H1 (cell line): ENCODE results near the gene MSI2. TPM values are rescaled to one million over a fixed set of nuclear protein-coding genes. Genes with fewer than 3 reads are reported as not detected.
A peak's percentile ranks its signal among the peaks of the same experiment; 100 is the strongest.

Experiments
- CTCF ChIA-PET: fragments of 300-600 bp; sonication (Branson Sonifier 250); formaldehyde crosslinking; loops from one replicate; lab custom pipeline; 2021; ENCODE audit not compliant: partially characterized antibody; lab: Charles Lee
- POLR2A ChIA-PET: fragments of 300-600 bp; sonication (Branson Sonifier 250); formaldehyde crosslinking; loops from one replicate; lab custom pipeline; 2021; ENCODE audit warnings: inconsistent platforms; ENCODE audit not compliant: partially characterized antibody; lab: Charles Lee
- DNase-seq, 2 experiments: peaks; one replicate each; pipeline versions ENCODE4 v3.0.0 to v3.0.0-alpha.2; 2010 to 2022; ENCODE audit warnings: low spot score in 2 of 2, low read depth in 1 of 2, mixed read lengths in 1 of 2
- FAIRE-seq: peaks from 2 replicates; lab custom pipeline; 2011; peaks lifted over from hg19 to GRCh38; lab: Jason Lieb, UNC
- H2AFZ ChIP-seq: 2 replicates; pipeline ENCODE4 v1.8.1; 2012; ENCODE audit warnings: low read length, inconsistent platforms
- H2AK5ac ChIP-seq: 2 replicates; pipeline ENCODE4 v1.6.1; 2013; ENCODE audit warnings: low read depth, low read length
- H2BK120ac ChIP-seq: replicated peaks from 2 replicates; pipeline ENCODE3; 2013; ENCODE audit warnings: low read depth, low read length, inconsistent platforms
- H2BK12ac ChIP-seq: 2 replicates; pipeline ENCODE4 v1.6.1; 2013; ENCODE audit warnings: low read depth, low read length
- H2BK15ac ChIP-seq: 2 replicates; pipeline ENCODE4 v1.6.1; 2013; ENCODE audit warnings: low read length
- H2BK20ac ChIP-seq: 2 replicates; pipeline ENCODE4 v1.6.1; 2013; ENCODE audit warnings: low read length
- H2BK5ac ChIP-seq: 2 replicates; pipeline ENCODE4 v1.6.1; 2013; ENCODE audit warnings: low read depth, low read length
- H3K14ac ChIP-seq: 2 replicates; pipeline ENCODE4 v1.6.1; 2013; ENCODE audit warnings: inconsistent platforms; ENCODE audit not compliant: insufficient read length
- H3K18ac ChIP-seq: 2 replicates; pipeline ENCODE4 v1.6.1; 2013; ENCODE audit warnings: low read length; ENCODE audit errors: extremely low read depth
- H3K23ac ChIP-seq: 2 replicates; pipeline ENCODE4 v1.6.1; 2013; ENCODE audit warnings: inconsistent platforms; ENCODE audit not compliant: insufficient read length
- H3K23me2 ChIP-seq: 2 replicates; pipeline ENCODE4 v1.6.1; 2013; ENCODE audit warnings: low read depth, low read length
- H3K27ac ChIP-seq: 2 replicates; pipeline ENCODE4 v1.6.1; 2011; ENCODE audit warnings: low read depth, low read length, inconsistent platforms
- H3K27me3 ChIP-seq, 4 experiments: replicated peaks in 1 of 4; 1 replicate in 1 of 4; 2 replicates in 3 of 4; pipeline versions ENCODE4 v1.6.1 to v1.8.1; 2011 to 2013; ENCODE audit warnings: low read length in 3 of 4, mild to moderate bottlenecking in 3 of 4, inconsistent platforms in 2 of 4, mixed read lengths in 2 of 4, moderate library complexity in 1 of 4; ENCODE audit not compliant: control insufficient read depth in 3 of 4, insufficient read depth in 3 of 4; ENCODE audit errors: extremely low read depth in 1 of 4
- H3K36me3 ChIP-seq, 4 experiments: 2 replicates each; pipeline versions ENCODE4 v1.6.1 to v1.8.1; 2011 to 2013; ENCODE audit warnings: mild to moderate bottlenecking in 4 of 4, low read length in 3 of 4, moderate library complexity in 2 of 4, control low read depth in 1 of 4, inconsistent platforms in 1 of 4; ENCODE audit not compliant: insufficient read depth in 4 of 4, control insufficient read depth in 2 of 4
- H3K4ac ChIP-seq: replicated peaks from 2 replicates; pipeline ENCODE3; 2013; ENCODE audit warnings: low read length, low read depth, mixed read lengths, inconsistent platforms; ENCODE audit not compliant: insufficient read length
- H3K4me1 ChIP-seq, 4 experiments: replicated peaks in 1 of 4; 1 replicate in 1 of 4; 2 replicates in 3 of 4; pipeline versions ENCODE4 v1.6.1 to v1.8.1; 2011 to 2013; ENCODE audit warnings: low read length in 3 of 4, inconsistent platforms in 2 of 4, mixed read lengths in 1 of 4; ENCODE audit not compliant: insufficient read depth in 4 of 4, control insufficient read depth in 3 of 4
- H3K4me2 ChIP-seq, 2 experiments: 2 replicates each; pipeline versions ENCODE4 v1.6.1 to v1.8.1; 2011 to 2013; ENCODE audit warnings: low read depth in 2 of 2, low read length in 2 of 2, control low read depth in 1 of 2, inconsistent platforms in 1 of 2, mild to moderate bottlenecking in 1 of 2; ENCODE audit not compliant: insufficient read depth in 1 of 2
- H3K4me3 ChIP-seq, 4 experiments: fragments of 200-600, 300-600 bp in 1 of 4; sonication (generic), shearing (Covaris generic), sonication (Bioruptor Twin) in 1 of 4; 2 replicates each; pipeline versions ENCODE4 v1.5.1 to v1.8.1; 2011 to 2016; ENCODE audit warnings: low read length in 4 of 4, low read depth in 3 of 4, control low read depth in 2 of 4, inconsistent platforms in 2 of 4, mild to moderate bottlenecking in 2 of 4, mixed read lengths in 1 of 4, moderate library complexity in 1 of 4; ENCODE audit not compliant: insufficient read depth in 2 of 4; ENCODE audit errors: extremely low read depth in 1 of 4
- H3K56ac ChIP-seq: replicated peaks from 2 replicates; pipeline ENCODE3; 2013; ENCODE audit warnings: low read depth, mild to moderate bottlenecking, mixed read lengths, low read length, inconsistent platforms; ENCODE audit not compliant: insufficient read length
- H3K79me1 ChIP-seq: 2 replicates; pipeline ENCODE4 v1.6.1; 2013; ENCODE audit warnings: low read depth, low read length, control low read depth
- H3K79me2 ChIP-seq, 2 experiments: 2 replicates each; pipeline versions ENCODE4 v1.6.1 to v1.8.1; 2012 to 2013; ENCODE audit warnings: low read length in 2 of 2, mild to moderate bottlenecking in 2 of 2, inconsistent platforms in 1 of 2; ENCODE audit not compliant: insufficient read depth in 2 of 2, control insufficient read depth in 1 of 2
- H3K9ac ChIP-seq, 4 experiments: replicated peaks in 1 of 4; 1 replicate in 1 of 4; 2 replicates in 3 of 4; pipeline versions ENCODE4 v1.6.1 to v1.8.1; 2011 to 2013; ENCODE audit warnings: low read depth in 3 of 4, low read length in 3 of 4, control low read depth in 2 of 4, mild to moderate bottlenecking in 2 of 4, moderate library complexity in 2 of 4, inconsistent platforms in 1 of 4; ENCODE audit errors: extremely low read depth in 1 of 4
- H3K9me3 ChIP-seq, 2 experiments: 2 replicates each; pipeline versions ENCODE4 v1.6.1 to v1.8.1; 2012 to 2013; ENCODE audit warnings: mild to moderate bottlenecking in 2 of 2, moderate library complexity in 2 of 2, control low read depth in 1 of 2, inconsistent platforms in 1 of 2, low read depth in 1 of 2, low read length in 1 of 2, mixed read lengths in 1 of 2; ENCODE audit not compliant: insufficient read depth in 2 of 2
- H4K20me1 ChIP-seq, 2 experiments: replicated peaks in 1 of 2; 2 replicates each; pipeline versions ENCODE3 to v1.8.1; 2011 to 2013; ENCODE audit warnings: inconsistent platforms in 2 of 2, low read length in 2 of 2, mild to moderate bottlenecking in 1 of 2; ENCODE audit not compliant: insufficient read depth in 2 of 2, control insufficient read depth in 1 of 2
- H4K5ac ChIP-seq: 2 replicates; pipeline ENCODE4 v1.6.1; 2013; ENCODE audit warnings: low read length, low read depth, mixed read lengths, inconsistent platforms; ENCODE audit not compliant: insufficient read length
- H4K8ac ChIP-seq: 2 replicates; pipeline ENCODE4 v1.8.0; 2013; ENCODE audit warnings: mild to moderate bottlenecking, moderate library complexity, low read length, inconsistent platforms; ENCODE audit not compliant: insufficient read depth; ENCODE audit errors: extremely low read depth
- H4K91ac ChIP-seq: replicated peaks from 2 replicates; pipeline ENCODE3; 2013; ENCODE audit warnings: low read length, mixed read lengths, inconsistent platforms; ENCODE audit not compliant: insufficient read length
- BCL11A ChIP-seq, 2 experiments: IDR thresholded peaks; one replicate each; pipeline ENCODE4 v1.6.1; 2011; ENCODE audit warnings: low read depth in 2 of 2, low read length in 2 of 2, mild to moderate bottlenecking in 2 of 2
- FOSL1 ChIP-seq: IDR thresholded peaks from 2 replicates; pipeline ENCODE4 v1.6.1; 2011; ENCODE audit warnings: mild to moderate bottlenecking, low read depth, low read length, moderate library complexity; ENCODE audit not compliant: insufficient read depth
- WGBS, 2 experiments: shearing (Covaris generic) in 1 of 2; methylation state at CpG; one replicate each; pipeline versions ENCODE4 v1.1.6 to v1.1.7; 2013 to 2015; ENCODE audit warnings: low lambda C conversion rate in 2 of 2, mixed read lengths in 2 of 2, inconsistent platforms in 1 of 2, low coverage in 1 of 2, missing lambda C conversion rate in 1 of 2; ENCODE audit not compliant: insufficient replicate concordance in 2 of 2, insufficient coverage in 1 of 2, insufficient read length in 1 of 2; ENCODE audit errors: extremely low coverage in 1 of 2, missing lambda C conversion rate in 1 of 2; 5-methylcytosine and 5-hydroxymethylcytosine counted together
- polyA plus RNA-seq, 7 experiments: library from polyadenylated mRNA; depleted of rRNA in 3 of 7; stranded (reverse) in 5 of 7; unstranded in 2 of 7; fragments of >200 nt in 5 of 7; fragments of 200-250 nt in 2 of 7; gene quantifications; 1 replicate in 5 of 7; 2 replicates in 1 of 7; 4 replicates in 1 of 7; pipeline versions ENCODE4 v1.2.1 to v1.2.3, GENCODE V29; 2011 to 2013; ENCODE audit warnings: missing spikeins in 2 of 7, mixed read lengths in 2 of 7
- total RNA-seq: library from RNA; stranded (reverse); fragmentation: NEBNext Ultra II Directional; extraction: Animal tissue kit (Norgen Biotek cat#: 25700); gene quantifications from 2 replicates; pipeline ENCODE4 v1.2.1, GENCODE V29; 2021

Gene MSI2
- total and polyA plus RNA-seq, 2 of the 8 experiments (the other 6 are each of a cell fraction or from before 2014, with no cell fraction given), result 36.7 to 80.6 TPM

GRCh38 chr17:57706761-57707160 is 450.4 kb downstream of the MSI2 start:
- no peak overlapping the region for H3K4me3 ChIP-seq
- ChIA-PET POLR2A (no interaction called here), CTCF (interaction anchor here (0.9 to 2.2 kb wide), 6 partner anchors 10 to 463 kb away, joined by 3 to 9 read pairs (median 4); no protein-coding TSS in a partner anchor)
- no peak overlapping the region for H3K27ac ChIP-seq
- no peaks in the 10 kb centered on the region; a peak in 2 of 7 replicates for H3K27me3 ChIP-seq
- FAIRE-seq (no peak), DNase-seq (peak in 1 of 2 experiments; percentile 39)
- H3K56ac ChIP-seq, result no peak overlapping the region
- no peak overlapping the region for H3K18ac ChIP-seq
- peak overlapping the region; percentile 27; the same call in 1 of the 2 replicates for H2BK12ac ChIP-seq
- no peaks in the 10 kb centered on the region for H3K79me1 ChIP-seq
- TF ChIP-seq FOSL1 (no peak), BCL11A (IDR thresholded peaks at IDR 0.05; ENCODE audit: low read depth in 2 of 2, low read length in 2 of 2) (no peak)
- no peaks in the 10 kb centered on the region for H3K23me2 ChIP-seq
- no peak overlapping the region for H3K4me2 ChIP-seq
- no peaks in the 10 kb centered on the region for H4K20me1 ChIP-seq
- H3K14ac ChIP-seq, result no peak overlapping the region
- no peak overlapping the region for H3K23ac ChIP-seq
- H2BK20ac ChIP-seq, result no peak overlapping the region
- H3K4ac ChIP-seq, result no peak overlapping the region
- H3K9ac ChIP-seq, result no peak overlapping the region
- H2BK5ac ChIP-seq, result no peak overlapping the region
- WGBS, 2 experiments, result 91% methylated on average over 9 of the region's 9 CpGs; no CpG with 5 or more reads in 1 of the 2 experiments
- no peak overlapping the region for H2BK120ac ChIP-seq
- no peak overlapping the region for H2AFZ ChIP-seq
- no peak overlapping the region for H4K8ac ChIP-seq
- no peak overlapping the region for H4K5ac ChIP-seq
- H3K4me1 ChIP-seq, result peaks cover 0 to 11% (median 6%) of the 10 kb centered on the region in 4 experiments; a peak in 6 of 7 replicates
- H2BK15ac ChIP-seq, result peak overlapping the region; percentile 72; the same call in 1 of the 2 replicates
- H3K36me3 ChIP-seq, result no peaks in the 10 kb centered on the region
- H3K9me3 ChIP-seq, result no peaks in the 10 kb centered on the region
- no peak overlapping the region for H4K91ac ChIP-seq
- no peaks in the 10 kb centered on the region for H3K79me2 ChIP-seq
- H2AK5ac ChIP-seq, result no peak overlapping the region
